Dermis microvascular lymphatic vessel endothelial cell (primary cell): Measurements from ENCODE around the gene EMP1. TPM values are rescaled to one million over a fixed set of nuclear protein-coding genes. Genes with fewer than 3 reads are reported as not detected.

Experiments used
- DNase-seq, 2 donors: peaks; one replicate each; pipeline versions ENCODE4 v3.0.0 to v3.0.0-alpha.2; 2010; ENCODE audit warnings: low read depth in 2 of 2
- total RNA-seq: library from RNA; depleted of rRNA; stranded (reverse); fragments of >200 nt; gene quantifications from 2 replicates; pipeline ENCODE4 v1.2.1, GENCODE V29; 2014

The EMP1 gene
- total RNA-seq, 1 donor from 2014 or later = 101 TPM

DNA sequence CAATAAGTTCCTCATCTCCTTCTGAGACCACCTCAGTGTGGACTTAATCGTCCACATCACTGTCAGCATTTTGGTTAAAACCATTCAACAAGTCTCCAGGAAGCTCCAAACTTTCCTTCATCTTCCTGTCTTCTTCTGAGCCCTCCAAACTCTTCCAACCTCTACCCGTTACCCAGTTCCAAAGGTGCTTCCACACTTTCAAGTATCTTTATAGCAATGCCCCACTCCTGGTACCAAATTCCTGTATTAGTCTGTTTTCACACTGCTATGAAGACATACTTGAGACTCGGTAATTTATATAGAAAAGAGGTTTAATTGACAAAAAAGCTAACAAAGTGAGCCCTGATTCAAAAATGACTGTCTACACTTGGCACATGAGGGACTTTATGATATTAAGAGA lies 22.8 kb downstream of the EMP1 start:
- no peak for DNase-seq

DNA sequence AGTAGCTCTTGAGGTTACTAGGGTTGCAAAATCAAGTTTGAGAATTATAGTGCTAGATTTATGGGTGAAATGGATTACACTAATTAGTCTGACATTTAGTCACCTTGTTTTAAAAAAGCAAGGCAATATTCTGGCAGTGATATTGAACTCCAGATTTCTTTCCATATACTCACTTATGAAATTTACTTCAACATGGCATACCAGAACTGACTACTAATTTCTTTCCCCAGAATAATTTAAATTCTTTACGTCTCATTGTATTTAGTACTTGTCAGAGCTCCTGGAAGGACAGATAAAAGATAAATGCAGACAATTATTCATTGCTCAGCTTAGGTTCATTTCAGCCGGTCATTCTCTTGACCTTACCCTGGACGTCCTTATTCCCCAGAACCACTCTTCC lies 24.3 kb downstream of the EMP1 start:
- DNase-seq = no peak

DNA sequence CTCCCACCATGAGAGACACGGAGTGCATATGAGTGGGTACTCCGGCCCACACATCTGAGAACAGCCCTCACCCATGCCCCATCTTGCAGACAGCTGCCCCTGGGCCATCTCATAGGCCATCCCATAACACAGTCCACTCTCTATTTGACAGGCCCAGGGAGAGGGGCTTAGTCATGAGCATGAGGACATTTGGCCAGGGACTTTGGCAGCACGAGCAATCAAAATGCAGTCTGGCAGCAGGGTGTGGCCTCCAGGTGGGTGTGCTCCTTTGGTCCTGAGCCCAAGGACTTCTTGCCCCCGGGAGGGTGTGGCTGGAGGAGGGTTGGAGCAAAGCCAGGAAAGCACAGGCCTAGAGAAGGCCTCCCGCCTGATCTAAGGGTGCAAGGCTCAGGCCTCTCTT lies 25.6 kb downstream of the EMP1 start:
- DNase-seq = no peak

DNA sequence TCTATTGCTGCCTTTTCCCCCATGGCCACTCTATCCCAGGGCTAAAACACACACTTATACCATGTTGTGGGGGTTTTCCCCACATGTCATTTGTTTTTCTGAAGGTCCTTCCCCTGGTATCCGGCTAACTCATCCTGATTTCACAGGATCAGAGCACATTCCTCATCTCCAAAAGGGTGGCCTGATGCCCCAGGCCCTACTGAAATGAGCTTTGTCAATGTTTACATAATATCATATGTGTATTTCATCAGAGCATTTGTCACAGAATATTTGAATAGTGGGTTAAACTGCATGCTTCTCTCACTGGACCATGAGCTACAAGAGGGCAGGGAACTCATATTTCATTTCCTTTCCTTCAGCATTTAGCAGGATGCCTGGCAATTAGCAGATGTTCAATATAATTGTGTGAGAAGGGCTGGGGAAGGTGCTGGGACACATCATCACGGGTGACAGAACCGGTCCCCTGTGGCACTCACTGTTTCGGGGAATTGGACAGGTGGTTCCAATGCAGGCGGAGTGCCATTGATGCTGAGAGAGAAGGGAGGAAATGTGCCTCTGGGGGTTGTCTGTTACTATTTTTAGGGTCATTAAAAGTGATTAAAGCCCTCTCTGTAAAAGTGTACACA lies 26.8 kb downstream of the EMP1 start:
- DNase-seq = peak in 1 of 2 donors; percentile 24

DNA sequence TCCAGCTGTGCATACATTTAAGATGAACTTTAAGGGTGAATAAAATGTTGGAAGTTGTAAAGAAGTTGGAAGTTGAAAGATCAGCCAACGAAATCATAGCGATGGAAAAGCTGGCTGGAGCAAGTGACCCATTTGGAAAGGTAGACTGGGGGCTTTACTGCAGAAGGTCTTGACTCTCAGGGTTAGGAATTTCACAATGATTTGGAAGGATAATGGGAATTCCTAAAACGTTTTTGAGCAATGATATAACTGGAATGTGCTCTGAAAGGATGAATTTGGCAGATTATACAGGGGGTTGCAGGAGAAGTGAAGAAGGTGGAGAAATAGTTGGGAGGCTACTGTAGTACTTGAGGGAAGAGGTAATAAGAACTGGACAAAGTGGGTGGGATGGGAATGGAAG lies 27.4 kb downstream of the EMP1 start:
- DNase-seq = no peak

DNA sequence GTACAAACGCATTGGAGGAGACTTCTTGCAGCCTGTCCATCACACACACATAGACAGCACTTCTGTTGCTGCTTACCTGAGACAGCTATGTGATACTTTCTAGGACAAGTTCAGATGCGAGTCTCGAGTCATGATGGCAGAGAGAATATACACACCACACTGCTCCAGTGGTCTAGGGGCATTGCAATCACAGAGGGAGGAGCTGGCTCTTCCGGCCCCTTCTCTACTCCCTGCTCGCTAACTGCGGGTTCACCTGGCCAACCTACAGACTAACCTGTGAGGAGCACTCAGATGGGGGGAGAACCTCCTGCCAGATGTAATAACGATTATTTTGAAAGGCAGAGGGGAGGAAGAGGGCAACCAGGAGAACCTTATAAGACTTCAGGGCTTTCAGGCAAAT lies 30.7 kb downstream of the EMP1 start:
- DNase-seq = no peak

DNA sequence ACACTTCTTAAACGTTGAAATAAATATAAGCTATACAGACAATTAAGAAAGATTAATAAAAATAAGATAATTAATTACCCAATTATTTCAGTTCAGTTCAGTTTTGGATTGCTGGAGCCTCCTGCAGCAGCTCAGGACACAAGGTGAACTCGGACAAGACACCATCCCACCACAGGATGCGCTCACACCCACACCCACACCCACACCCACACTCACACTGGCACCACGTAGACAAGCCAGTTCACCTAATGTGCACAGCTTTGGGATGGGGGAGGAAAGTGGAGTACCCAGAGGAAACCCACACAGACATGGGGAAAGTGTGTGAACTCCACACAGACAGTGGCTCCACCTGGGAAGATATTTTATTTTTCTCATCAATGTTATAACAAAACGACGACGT lies 32.1 kb downstream of the EMP1 start:
- no peak for DNase-seq

DNA sequence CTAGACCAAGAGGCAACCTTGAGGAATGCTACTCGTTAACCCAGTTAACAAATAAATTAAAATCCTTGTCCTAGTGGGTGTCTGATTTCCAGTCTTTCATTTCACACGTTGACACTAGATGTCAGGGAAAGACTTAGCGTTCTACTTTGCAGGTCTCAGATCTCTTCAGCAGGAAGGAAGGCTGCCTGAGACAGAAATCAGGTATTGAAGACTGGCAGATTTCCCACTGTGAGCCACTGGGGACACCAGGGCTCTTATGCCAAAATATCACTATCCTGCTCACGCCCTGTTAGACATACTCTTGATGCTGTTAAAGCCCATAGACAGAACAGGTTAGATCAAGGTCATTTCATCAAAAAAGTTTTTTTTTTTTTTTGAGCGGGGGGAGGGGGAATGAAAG lies 33.0 kb downstream of the EMP1 start:
- no peak for DNase-seq

DNA sequence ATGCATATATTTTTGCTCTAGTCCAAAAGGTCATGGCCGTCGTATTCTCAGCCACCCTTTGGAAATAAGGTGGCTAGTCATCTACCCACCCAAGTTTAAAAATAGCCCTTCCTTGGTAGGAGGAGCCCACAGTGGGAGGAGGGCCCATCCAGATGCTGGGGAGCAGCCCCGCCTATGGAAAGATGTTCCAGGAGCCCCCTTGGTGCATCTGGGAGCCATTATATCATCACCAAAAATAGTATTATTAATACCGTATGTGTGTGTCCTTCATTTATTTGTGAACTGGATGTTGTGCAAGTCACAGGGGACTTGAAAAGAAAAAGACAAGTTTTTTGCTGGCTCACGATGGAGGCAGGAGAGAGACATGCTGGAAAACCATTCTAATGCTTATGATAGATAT lies 34.0 kb downstream of the EMP1 start:
- DNase-seq = no peak

DNA sequence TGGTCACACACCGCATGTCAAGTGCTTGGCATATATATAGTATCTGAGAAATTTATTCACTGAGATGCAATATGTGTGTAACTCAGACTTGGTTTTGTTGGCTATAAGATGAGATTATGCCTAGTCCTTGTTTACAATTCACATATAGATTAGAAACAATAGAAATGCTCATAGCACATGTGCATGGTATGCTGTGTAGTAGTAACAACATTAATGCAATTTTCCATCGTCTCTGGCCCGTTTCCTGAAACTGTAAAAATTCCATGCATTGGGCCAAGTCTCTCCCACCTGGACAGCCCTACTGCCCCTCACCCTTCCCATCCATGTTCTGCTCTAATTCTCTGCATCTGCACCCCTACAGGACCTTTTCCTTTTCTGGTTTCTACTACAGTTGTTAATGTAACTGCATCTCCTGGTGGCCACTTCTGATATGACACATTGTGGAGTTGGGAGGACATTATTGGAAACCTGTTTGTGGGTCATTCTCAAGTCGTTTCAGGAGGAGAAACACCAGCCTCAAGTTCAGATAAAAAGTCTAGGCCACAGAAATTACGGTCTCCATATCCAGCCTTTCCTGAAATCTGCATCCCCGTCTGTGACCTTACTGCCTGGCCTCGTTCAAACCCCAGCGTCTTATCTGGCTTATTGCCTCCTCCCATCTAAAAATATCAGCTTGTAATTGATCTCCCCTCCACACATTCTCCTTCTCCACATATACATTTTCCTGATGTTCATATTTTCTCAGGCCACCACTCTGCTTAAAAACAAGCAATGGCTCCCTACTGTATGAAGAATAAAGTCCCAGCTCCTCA lies 37.5 kb downstream of the EMP1 start:
- peak in 1 of 2 donors; percentile 68 for DNase-seq

DNA sequence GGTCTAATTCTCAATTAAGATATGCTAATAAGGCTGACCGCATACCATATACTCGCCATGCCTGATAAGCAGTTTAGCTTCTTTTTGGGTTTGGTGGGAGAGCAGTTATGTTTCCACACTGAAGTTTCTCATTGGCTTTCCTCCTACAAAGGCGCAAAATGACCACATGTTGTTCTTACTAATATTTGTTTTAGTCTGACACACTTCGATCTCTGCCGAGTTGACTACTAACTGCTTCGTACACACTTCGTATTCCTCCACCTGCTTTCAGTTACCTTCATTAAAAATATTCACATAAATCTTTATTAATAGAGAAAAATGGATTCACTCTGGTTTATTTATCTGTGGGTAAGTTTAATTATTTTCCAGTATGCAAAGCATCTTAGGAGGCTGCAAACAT lies 41.7 kb downstream of the EMP1 start:
- no peak for DNase-seq

DNA sequence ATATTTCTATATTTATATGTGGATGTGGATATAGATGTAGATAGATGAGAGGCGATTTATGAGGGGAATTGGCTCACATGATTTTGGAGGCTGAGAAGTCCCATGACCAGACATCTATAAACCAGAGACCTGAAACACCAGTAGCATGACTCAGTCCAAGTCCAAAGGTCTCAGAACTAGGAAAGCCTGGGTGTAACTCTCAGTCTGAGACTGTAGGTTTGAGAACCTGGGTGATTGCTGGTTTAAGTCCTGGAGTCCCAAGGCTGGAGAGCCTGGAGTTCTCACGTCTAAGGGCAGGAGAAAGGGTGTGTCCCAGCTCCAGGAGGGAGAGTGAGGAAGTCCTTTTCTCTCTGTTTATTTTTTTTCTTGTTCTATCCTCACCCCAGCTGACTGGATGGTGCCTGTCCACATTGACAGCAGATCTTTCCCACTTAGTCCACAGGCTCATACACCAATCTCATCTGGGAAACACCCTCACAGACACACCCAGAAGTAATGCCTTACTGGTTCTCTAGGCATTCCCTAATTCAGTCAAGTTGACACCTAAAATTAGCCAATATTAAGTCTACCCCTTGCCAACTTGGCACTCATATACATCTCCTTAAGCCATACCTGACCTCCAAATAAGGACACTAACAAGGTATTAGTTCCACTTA lies 45.4 kb downstream of the EMP1 start:
- DNase-seq = no peak

DNA sequence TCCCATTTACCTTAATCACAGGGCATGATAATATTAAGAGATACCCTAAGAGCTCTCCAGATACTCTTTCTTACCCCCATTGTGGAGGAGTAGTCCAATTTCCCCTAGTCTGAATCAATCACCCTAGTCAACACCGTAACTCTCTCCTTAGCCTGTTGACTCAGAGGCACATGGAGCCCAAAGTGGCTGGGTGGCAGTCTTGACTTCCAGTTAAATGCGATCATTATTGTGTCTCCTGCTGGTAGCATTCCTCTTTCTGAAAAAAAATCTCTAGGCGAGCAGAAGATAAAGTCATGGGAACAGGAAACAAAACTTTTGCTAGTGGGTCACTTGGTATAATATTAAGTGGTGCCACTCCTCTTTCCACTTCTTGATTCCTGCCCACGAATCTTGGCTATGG lies 46.4 kb downstream of the EMP1 start:
- no peak for DNase-seq

DNA sequence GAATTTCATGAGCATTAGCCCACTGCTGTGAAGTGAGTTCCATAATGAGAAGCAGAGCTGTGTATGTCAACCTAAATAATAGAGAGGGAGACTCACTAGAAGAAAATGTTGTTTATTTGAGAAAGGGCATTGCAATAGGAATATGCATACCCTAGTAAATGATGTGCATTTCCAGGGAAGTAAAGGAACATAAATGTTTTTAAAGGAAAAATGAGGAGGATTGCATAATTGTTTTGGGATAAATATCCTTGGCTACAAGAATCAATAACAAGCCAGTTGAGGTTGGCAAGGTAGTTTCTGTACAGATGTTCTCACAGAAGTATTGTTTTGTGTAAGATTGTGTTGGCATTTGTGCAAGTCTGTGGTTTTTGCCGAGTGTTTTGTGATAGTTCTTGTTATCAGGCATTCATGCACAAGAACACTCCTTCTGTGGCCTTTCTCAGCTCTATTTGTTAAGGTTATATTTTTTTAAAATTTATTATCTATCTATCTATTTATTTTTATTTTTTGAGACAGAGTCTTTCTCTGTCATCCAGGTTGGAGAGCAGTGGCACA lies 47.1 kb downstream of the EMP1 start:
- no peak for DNase-seq

DNA sequence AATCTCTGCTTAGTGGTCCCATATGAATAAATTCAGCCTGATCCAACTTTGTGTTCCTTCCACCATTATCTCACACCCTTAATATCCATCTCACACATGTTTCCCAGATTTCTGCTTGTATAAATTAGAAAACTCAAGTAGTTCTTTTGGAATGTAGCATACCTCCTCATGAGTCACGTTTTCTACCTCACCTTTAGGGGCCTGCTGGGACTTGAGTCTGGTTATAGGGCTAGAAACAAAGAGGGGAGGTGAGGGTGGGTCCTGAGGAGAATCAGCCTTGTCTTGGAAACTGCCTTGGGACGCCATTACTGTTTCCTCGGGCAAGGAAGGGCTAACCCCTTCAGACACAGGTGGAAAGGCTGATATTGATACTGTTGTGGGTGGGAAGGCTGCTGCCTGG lies 51.1 kb downstream of the EMP1 start:
- DNase-seq = no peak

DNA sequence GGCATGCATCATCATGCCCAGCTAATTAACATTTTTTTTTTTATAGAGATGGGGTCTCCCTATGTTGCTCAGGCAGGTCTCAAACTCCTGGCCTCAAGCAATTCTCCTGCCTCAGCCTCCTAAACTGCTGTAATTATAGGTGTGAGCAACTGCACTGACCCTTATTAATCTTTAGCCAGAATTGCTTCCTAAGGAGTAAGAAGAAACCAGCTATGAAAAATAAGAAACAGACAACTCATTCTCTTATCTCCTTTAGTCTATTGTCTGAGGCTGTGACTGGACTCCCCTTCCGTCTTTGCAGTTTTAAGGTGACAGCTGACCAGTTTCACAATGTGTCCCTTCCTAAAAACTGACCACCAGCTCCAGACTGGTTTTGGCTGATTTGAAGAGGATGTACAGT lies 52.4 kb downstream of the EMP1 start:
- DNase-seq = no peak

DNA sequence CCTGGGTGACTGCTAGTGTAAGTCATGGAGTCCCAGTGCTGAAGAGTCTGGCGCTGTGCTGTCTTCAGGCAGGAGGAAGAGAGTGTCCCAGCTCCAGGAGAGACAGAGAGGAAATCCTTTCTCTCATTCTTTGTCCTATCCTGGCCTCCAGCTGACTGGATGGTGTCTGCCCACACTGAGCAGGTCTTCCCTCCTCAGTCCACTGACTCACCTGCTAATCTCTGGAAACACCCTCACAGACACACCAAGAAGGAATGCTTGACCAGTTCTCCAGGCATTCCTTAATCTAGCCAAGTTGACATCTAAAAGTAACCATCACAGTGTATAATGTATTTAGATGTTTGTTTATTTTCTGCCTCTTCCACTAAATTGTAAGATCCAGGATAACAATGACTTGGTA lies 53.9 kb downstream of the EMP1 start:
- DNase-seq = no peak

DNA sequence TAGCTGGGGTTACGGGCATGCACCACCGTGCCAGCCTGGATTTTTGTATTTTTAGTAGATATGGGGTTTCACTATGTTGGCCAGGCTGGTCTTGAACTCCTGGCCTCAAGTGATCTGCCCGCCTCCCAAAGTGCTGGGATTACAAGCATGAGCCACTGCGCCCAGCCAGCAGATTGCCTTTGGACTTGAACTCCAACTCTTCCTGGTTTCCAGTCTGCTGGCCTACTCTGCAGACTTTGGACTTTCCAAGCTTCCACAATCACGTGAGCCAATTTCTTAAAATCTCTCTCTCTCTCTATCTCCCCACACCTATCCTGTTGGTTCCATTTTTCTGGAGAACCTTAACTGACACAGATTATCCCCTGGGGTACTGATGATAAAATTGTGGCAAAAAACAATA lies 55.0 kb downstream of the EMP1 start:
- DNase-seq = no peak

DNA sequence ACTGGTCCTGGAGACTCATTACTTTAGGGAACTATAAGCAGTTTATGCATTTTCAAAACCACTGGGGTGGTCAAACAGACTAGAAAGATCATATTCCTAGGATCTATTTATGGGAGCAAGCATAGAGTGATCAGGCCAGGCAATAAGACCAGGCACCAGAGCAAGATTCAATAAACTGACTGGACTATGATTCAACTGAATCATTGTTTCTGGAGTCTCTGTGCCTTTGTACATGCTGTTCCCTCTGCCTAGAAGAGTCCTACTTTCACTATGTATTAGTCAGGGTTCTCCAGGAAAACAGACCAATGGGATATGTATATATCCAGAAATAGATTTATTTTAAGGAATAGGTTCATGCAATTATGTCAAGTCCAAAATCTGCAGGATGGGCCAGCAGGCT lies 55.5 kb downstream of the EMP1 start:
- DNase-seq = no peak

DNA sequence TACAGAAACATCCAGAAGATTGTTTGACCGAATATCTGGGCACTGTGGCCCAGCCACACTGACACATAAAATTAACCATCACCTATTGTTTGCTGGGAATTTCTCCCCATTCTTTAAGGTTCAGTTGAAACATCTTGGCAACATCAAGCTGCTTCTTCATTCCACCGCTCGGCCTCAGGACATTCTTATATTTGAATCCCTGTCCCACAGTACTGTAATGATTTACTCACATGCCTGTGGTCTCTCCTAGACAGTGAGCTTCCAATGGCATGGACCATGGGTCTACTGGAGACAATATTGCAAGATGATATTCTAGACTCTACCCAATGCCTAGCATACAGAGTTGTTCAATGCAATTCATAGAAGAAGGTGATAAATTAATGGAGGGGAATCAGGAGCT lies 56.1 kb downstream of the EMP1 start:
- DNase-seq = no peak

DNA sequence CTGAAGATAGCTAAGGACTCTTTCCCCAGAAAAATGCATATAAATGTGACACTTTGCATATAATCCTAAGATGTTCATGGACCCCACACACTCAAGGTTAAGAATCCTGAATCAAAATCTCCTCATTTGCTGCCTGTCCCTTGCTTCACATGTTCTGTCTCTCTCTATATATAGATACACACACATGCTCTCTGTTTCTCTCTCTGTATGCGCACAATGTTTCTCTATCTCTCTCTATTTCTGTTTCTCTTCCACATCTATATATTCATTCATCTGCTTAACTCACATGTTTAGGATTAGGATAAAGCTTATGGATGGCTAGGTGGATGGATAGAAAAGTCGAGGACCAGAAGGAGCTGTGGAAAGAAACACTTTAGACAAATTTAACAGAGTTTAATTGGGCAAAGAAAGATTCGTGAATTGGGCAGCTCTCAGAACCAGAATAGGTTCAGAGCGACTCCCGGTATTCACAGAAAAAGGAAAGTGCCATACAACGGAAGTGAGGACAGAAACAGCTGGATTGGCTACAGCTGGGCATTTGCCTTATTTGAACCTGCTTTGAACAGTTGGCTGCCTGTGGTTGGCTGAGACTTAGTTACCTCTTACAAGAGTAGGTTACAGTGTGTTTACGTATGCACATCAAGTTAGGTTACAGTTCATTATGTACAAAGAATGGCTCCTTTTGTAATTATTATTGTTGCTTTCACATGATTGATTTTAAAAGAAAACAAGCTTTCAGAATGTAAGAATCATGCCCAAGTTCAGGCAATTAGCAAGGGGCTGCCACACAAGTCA lies 57.6 kb downstream of the EMP1 start:
- DNase-seq = no peak
